Stimulated activated CD4-positive, alpha-beta T cell treated with anti-CD3 and anti-CD28 coated beads, Interleukin-12 subunit alpha, Interleukin-12 subunit beta, amount 100 ng/mL, for 24 hours (primary cell): Measurements from ENCODE around the gene PRDX1.
"Not testable (repeated sequence)": the region's sequence is repeated elsewhere in the genome, so short reads cannot be mapped to it uniquely, and the experiment has no call there.

Experiments used
- DNase-seq, 2 experiments: peaks; one replicate each; pipeline ENCODE4 v3.0.0-alpha.2; 2020; ENCODE audit warnings: low read depth in 2 of 2

PRDX1 gene

DNA sequence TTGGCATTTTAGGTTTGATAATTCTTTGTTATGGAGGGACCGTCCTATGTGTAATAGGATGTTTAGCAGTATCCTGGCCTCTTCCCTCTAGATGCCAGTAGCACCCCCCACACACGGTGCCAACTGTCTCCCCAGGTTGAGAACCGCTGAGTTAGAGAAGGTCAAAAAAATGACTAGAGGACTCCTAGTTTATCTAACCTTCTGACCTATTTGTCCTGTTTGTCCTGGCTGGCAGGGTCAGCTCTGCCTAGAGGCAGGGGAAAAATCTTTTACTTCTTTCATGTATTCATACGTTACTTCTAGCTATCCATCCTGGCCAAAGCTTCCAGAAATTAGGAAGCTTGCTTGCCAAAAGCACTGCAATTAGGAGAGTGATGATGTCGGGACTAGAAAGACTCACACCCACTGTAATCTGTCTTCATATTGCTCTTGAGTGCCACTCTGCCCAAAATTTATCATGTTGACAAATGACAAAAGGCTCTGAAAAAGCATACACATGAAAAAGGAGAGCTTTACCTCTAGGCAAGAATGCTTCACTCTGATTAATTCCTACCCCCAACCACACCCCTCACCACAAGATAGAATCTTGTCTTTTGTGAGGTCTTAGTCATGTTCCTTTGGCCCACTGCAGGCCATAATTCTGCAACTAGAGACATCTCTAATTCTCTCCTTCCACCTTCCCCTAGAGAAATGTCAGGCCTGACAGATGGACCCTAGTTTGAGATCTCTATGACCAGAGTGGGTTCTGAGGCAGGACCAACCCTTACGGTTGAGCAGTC, 14.5 kb upstream of the PRDX1 start:
- no peak for DNase-seq

DNA sequence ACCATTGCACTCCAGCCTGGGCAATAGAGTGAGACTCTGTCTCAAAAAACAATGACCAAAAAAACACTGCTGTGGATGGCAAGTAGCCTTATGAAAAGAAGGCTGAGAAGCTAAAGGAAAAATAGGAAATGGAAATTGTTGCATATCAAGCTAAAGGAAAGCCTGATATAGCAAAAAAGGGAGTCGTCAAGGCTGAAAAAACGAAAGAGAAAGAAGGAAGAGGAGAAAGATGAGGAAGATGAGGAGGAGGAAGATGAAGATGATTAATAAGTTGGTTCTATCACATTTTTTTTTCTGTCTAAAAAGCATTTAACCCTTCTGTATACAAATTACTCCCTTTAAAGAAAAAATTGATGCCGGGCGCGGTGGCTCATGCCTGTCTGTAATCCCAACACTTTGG, 10.2 kb upstream of the PRDX1 start:
- DNase-seq, result no peak

DNA sequence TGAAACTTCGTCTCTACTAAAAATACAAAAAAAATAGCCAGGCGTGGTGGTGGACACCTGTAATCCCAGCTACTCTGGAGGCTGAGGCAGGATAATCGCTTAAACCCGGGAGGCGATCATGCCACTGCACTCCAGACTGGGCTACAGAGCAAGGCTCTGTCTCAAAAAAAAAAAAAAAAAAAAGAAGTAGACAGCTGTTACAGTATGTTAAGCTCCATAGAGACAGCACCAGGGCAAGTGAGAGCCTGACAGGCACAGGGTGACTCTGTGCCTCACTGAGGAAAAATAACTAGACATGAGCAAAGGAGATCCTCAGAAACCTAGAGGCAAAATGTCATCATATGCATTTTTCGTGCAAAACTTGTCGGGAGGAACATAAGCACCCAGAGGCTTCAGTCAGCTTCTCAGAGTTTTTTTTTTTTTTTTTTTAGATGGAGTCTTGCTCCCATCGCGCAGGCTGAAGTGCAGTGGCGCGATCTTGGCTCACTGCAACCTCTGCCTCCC, 9.0 kb upstream of the PRDX1 start:
- DNase-seq, result no peak

DNA sequence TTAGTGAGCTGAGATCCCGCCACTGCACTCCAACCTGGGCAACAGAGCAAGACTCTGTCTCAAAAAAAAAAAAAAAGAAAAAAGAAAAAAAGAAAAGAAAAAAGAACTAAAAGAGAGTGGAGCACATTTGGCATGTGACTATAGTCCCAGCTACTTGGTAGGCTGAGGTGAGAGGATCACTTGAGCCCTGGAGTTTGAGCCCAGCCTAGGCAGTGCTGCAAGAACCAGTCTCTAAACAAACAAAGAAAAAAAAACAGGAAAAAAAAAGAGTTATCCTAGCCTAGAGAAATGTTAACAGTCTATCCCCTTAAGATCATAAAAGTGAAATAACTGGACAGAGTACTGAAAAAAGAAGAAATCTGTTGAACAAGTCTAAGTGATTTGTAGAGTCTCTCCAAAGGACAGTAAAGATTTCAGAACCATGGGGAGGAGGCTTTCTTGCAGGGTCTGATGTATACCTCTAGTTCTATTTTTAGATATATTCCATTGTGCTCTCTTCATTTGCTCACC, 4.5 kb upstream of the PRDX1 start:
- DNase-seq, result no peak

DNA sequence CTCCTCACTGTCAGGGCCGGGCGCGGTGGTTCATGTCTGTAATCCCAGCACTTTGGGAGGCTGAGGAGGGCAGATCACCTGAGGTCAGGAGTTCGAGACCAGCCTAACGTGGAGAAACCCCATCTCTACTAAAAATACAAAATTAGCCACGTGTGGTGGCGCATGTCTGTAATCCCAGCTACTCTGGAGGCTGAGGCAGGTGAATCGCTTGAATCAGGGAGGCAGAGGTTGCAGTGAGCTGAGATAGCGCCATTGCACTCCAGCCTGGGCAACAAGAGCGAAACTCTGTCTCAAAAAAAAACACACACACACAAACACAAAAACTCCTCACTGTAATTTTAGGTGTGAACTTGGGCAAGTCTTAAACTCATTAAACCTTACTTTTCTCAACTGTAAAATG, 2.3 kb upstream of the PRDX1 start:
- DNase-seq, result not testable (repeated sequence)

DNA sequence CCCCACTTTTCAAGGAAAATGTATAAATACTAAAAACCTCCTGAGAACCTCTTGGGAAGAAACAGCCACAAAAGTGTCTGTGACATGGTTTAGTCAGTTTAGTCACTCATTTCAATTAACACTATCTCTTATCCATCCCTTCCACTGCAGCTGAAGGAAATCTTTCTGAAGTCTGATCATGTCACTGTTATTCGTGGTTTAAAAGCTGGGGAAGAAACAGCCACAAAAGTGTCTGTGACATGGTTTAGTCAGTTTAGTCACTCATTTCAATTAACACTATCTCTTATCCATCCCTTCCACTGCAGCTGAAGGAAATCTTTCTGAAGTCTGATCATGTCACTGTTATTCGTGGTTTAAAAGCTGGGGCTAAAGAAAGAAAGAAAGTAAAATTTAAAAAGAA, 1.8 kb upstream of the PRDX1 start:
- DNase-seq, result not testable (repeated sequence)

DNA sequence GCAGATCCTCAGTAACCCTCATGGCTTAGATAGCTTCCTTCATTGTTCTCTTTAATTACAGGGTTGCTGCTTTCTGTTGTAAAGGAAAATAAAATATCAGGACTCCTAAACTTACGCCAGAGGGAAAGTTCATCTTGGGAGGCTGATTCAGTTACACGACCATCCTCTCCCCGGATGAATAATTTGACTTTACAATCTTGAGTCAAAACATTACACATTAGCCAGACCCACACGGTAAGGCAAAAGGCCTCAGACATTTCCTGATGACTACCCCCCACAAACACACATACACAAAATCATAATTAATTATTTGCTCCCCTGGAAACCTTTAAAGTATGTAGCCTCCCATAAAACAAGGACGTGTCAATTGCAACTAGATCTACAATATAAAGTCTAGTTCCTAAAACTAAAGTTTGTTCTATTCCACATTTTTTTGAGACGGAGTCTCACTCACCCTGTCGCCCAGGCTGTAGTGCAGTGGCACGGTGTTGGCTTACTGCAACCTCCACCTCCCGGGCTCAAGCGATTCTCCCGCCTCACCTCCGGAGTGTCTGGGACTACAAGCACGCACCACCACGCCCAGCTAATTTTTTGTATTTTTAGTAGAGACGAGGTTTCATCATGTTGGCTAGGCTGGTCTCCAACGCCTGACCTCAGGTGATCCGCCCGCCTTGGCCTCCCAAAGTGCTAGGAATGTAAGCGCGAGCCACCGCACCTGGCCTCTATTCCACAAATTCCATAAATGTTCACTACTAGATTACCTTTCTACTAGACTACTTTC, 830 bp upstream of the PRDX1 start:
- DNase-seq, result no peak

DNA sequence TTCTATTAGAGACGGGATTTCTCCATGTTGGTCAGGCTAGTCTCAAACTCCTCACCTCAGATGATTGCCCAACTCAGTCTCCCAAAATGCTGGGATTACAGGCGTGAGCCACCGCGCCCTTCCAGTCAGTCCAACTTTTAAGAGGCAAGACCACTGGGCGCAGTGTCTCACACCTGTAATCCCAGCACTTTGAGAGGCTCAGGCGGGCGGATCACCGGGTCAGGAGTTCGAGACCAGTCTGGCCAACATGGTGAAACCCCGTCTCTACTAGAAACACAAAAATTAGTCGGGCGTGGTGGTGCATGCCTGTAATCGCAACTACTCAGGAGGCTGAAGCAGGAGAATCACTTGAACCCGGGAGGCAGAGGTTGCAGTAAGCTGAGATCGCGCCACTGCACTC, 1.9 kb downstream of the PRDX1 start:
- not testable (repeated sequence) for DNase-seq

DNA sequence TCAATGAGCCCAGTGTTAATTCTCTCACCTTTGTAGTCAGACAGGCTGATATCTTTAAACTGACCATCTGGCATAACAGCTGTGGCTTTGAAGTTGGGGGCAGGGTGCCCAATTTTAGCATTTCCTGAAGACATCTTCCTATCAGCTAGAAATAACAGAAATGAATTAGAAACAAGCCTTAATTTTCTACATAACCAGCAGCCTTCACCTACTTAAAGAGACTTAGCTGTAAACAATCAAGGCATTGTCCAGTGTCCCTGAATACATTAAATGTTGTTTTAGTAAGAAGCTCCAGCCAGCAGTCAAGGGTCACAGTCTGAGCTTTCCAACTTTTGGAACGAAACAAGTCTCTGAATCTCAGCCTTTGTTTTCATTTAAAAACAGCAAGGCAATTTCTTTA, 2.8 kb downstream of the PRDX1 start:
- no peak for DNase-seq

DNA sequence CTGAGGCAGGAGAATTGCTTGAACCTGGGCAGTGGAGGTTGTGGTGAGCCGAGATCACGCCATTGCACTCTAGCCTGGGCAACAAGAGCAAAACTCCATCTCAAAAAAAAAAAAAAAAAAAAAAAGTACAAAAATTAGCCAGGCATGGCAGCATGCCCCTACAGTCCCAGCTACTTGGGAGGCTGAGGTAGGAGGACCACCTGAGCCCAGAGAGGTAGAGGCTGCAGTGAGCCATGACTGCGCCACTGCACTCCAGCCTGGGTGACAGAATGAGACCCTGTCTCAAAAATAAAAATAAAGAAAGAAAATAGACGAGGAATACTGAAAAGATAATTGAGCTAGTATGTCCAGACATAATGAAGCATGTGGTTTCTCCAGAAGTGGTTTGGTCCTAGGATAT, 3.3 kb downstream of the PRDX1 start:
- DNase-seq, result not testable (repeated sequence)

DNA sequence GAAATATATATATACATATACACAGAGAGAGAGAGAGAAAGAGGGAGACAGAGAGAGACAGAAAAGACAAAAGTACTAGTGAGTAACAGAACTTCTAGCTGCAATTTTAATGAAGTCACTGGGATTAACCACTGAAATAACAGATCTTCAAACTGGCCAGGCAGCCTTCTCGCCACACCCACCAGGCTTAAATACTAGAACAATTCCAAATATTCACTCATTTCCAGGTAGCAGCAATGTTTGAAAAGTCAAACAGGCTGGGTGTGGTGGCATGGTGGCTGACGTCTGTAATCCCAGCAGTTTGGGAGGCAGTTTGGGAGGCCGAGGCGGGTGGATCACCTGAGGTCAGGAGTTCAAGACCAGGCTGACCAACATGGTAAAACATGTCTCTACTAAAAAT, 5.2 kb downstream of the PRDX1 start:
- no peak for DNase-seq

DNA sequence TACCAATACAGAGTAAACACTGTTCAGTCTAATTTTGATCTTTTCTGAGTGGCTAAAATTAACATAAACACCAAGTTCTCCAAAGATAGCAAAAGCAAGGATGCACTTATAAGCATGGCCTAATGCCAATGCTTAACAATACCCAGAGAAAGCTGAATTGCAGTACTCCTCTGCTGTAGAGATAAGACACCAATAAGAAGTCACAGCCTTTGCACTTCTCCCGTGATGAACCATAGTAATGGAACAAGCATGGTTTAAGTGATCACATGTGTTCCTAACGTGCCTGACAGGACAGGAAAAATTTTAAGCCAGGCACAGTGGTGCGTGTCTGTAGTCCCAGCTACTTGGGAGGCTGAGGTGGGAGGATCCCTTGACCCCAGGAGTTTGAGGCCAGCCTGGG, 5.6 kb downstream of the PRDX1 start:
- no peak for DNase-seq

DNA sequence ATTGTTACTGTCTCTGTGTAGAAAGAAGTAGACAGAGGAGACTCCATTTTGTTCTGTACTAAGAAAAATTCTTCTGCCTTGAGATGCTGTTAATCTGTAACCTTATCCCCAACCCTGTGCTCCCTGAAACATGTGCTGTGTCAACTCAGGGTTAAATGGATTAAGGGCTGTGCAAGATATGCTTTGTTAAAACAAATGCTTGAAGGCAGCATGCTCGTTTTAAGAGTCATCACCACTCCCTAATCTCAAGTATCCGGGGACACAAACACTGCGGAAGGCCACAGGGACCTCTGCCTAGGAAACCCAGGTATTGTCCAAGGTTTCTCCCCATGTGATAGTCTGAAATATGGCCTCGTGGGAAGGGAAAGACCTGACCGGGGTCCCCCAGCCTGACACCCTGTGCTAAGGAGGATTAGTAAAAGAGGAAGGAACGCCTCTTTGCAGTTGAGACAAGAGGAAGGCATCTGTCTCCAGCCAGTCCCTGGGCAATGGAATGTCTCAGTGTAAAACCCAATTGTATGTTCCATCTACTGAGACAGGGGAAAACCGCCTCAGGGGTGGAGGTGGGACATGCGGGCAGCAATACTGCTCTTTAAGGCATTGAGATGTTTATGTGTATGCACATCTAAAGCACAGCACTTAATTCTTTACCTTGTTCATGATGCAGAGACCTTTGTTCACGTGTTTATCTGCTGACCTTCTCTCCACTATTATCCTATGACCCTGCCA, 8.0 kb downstream of the PRDX1 start:
- not testable (repeated sequence) for DNase-seq

DNA sequence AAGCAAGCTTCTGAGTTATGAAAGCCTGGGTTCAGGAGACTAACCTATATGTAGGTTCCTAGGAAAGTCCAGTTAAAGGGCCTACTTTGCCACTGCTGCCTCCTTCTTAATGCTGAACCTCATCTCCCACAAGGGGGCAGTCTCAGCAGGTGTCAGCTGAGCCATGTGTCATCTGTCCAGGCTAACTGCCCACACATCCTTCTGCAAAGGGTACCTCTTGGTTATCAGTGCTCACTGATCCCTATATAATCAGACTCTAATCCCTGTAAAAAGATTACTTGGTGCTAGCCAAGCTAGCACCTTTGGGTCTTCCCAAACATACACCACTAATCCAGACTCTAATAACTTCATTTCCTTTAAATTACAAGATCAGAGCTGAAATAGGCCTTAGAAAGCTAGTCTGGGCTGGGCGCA, 9.0 kb downstream of the PRDX1 start:
- DNase-seq, result peak in 1 of 2 experiments; percentile 42

DNA sequence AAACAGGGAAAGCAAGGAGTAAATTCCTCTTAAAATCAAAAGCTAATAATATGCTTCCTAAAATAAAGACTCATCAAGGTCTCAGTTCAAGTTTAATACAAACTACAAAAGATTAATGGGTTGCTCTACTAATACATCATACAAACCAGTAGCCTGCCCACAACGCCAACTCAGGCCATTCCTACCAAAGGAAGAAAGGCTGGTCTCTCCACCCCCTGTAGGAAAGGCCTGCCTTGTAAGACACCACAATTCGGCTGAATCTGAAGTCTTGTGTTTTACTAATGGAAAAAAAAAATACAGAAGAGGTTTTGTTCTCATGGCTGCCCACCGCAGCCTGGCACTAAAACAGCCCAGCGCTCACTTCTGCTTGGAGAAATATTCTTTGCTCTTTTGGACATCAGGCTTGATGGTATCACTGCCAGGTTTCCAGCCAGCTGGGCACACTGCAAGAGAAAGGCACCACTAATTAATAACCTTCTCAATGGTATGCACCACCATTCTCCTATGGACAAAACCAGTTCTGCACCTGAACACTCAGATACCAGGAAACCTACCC, 10.6 kb downstream of the PRDX1 start:
- no peak for DNase-seq

DNA sequence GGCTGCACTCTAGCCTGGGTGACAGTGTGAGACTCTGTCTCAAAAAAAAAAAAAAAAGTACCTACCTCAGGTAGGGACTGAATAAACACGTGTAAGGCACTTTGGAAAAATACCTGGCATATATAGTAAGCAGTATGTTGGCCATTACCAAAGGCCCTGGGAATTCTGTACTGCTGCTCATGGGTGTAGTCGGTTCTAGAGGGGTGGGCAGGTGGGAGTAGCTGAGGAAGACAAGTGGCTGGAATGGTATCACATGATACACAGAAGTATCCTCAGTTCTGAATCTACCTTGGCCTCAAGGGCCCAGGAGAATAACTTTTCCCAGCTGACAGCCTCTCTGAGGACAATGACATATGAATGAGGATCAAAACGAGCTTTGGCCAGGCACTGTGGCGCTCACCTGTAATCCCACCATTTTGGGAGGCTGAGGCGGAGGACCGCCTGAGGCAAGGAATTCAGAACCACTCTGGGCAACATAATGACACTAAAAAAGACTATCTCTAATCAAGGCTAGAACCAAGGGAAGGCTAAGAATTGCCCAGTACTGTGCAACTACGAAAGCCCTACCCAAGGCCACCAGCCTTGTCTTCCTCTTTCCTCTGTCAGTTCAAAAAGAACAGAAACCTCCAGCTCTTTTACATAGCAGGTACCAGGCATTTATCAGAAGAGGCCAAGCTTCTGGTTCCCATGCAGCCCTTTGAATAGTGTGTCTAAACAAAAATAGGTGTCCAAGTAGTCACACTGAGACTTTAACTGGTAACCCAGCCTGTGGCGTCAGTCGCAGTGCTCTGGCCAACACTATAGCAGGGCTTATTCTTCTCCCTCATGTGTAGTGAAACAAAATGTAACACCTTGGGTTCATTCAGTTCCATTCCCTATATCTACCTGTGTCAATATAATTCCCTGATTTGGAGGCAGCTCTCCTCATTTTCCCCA, 11.4 kb downstream of the PRDX1 start:
- DNase-seq, result no peak

DNA sequence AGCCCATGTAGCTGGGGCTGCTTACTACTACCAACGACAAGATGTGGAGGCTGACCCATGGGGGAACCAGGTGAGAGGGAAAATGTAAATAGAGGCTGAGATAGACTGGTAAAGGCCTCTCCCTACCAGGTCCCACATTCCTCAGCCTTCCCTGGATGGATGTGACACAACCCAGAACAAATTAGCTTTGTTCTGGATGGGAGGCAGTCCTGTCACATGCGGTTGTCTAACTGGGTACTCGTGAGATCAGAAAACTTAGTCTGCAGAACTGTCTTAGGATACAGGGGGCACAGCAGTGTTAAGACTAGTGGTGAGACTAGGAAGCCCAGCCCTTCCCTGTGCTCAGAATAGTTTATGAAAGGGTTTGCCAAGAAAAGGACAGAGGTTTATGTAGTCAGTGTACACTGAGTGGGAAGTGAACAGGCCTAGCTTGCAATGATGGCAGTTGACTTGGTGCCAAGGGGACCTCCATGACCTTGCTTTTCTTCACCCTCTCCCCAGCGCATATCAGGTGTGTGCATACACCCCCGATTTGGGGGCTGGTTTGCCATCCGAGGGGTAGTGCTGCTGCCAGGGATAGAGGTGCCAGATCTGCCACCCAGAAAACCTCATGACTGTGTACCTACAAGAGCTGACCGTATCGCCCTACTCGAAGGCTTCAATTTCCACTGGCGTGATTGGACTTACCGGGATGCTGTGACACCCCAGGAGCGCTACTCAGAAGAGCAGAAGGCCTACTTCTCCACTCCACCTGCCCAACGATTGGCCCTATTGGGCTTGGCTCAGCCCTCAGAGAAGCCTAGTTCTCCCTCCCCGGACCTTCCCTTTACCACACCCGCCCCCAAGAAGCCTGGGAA, 13.2 kb downstream of the PRDX1 start:
- DNase-seq, result no peak

DNA sequence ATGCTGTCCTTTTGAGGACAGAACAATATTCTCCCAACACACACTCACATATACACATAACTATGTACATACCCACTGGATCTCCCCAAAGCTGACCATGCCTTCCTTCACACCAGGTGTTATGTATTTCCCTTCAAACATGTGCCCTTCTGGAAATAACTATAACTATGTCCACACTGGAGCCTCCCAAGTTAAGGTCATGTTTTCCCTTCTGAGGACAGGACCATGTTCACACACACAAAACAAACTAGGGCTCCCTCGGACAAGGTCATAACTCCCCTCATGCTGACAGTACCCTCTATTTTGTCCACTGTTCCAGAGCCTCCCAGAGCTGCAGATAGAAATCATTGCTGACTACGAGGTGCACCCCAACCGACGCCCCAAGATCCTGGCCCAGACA, 13.8 kb downstream of the PRDX1 start:
- no peak for DNase-seq

DNA sequence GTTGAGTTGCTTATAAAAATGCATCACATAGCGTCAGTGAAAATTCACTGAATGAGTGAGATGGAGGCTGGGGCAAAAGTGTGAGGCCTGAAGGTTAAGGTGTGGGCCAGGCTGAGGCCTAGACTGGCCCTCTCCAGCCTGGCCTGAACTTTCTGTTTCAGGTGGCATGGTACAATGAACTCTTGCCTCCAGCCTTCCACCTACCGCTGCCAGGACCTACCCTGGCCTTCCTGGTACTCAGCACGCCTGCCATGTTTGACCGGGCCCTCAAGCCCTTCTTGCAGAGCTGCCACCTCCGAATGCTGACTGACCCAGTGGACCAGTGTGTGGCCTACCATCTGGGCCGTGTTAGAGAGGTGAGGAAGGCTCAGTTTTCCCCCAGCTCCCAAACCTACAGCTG, 14.5 kb downstream of the PRDX1 start:
- DNase-seq, result no peak
